Muscle layer of colon (tissue), 2 donors: ENCODE data around the gene TNK2.
"Not testable (repeated sequence)": the region's sequence is repeated elsewhere in the genome, so short reads cannot be mapped to it uniquely, and the experiment has no call there.

ENCODE experiments used
- H3K27ac ChIP-seq: one replicate; pipeline ENCODE4 v1.7.0; 2013; ENCODE audit warnings: low read depth, mild to moderate bottlenecking, low read length, moderate library complexity
- H3K27me3 ChIP-seq, 2 donors: one replicate each; pipeline ENCODE4 v1.7.0; 2013; ENCODE audit warnings: low read length in 2 of 2, mild to moderate bottlenecking in 2 of 2; ENCODE audit not compliant: insufficient read depth in 2 of 2, control insufficient read depth in 1 of 2
- H3K36me3 ChIP-seq: one replicate; pipeline ENCODE4 v1.7.0; 2013; ENCODE audit warnings: mild to moderate bottlenecking, low read length; ENCODE audit not compliant: insufficient read depth
- H3K4me1 ChIP-seq: one replicate; pipeline ENCODE4 v1.7.0; 2013; ENCODE audit warnings: mild to moderate bottlenecking, low read length; ENCODE audit not compliant: insufficient read depth
- H3K4me3 ChIP-seq, 2 donors: one replicate each; pipeline ENCODE4 v1.7.0; 2013; ENCODE audit warnings: low read length in 2 of 2, low read depth in 1 of 2, mild to moderate bottlenecking in 1 of 2, moderate library complexity in 1 of 2
- H3K9ac ChIP-seq: one replicate; pipeline ENCODE4 v1.7.0; 2013; ENCODE audit warnings: low read length
- H3K9me3 ChIP-seq: one replicate; pipeline ENCODE4 v1.7.0; 2013; ENCODE audit warnings: mild to moderate bottlenecking, low read length
- donor health status: abdominal sarcoma.
- donor health status: Adenocarcinoma of cecum.

Gene TNK2

GRCh38 chr3:195825191-195825588, 83.2 kb downstream of the TNK2 start:
- Histone ChIP-seq H3K4me1 (no peaks in the 10 kb centered on the region), H3K9ac (no peak overlapping the region), H3K27ac (no peak overlapping the region), H3K27me3 (peaks cover 0 to 5% of the 10 kb centered on the region in 2 donors), H3K36me3 (no peaks in the 10 kb centered on the region), H3K4me3 (no peak overlapping the region), H3K9me3 (no peaks in the 10 kb centered on the region)

DNA sequence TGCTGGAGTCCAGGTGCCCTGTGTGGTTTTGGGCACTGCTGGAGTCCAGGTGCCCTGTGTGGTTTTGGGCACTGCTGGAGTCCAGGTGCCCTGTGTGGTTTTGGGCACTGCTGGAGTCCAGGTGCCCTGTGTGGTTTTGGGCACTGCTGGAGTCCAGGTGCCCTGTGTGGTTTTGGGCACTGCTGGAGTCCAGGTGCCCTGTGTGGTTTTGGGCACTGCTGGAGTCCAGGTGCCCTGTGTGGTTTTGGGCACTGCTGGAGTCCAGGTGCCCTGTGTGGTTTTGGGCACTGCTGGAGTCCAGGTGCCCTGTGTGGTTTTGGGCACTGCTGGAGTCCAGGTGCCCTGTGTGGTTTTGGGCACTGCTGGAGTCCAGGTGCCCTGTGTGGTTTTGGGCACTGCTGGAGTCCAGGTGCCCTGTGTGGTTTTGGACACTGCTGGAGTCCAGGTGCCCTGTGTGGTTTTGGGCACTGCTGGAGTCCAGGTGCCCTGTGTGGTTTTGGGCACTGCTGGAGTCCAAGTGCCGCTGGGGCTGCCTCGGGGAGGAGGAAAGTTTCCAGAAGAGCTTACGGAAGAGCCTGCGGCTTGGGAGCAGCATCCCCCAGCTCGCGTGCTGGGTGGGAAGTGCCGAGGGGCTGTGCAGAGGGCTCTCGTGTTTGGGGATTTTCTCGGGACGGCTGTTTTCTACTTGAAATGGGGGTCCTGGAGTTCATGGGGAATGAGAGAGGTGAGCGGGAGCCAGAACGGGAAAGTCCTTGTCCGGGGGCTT, 83.7 kb downstream of the TNK2 start:
- not testable (repeated sequence) for H3K4me1 ChIP-seq, H3K4me3 ChIP-seq, H3K27ac ChIP-seq, H3K36me3 ChIP-seq, H3K9me3 ChIP-seq, H3K9ac ChIP-seq, H3K27me3 ChIP-seq

- H3K9me3 ChIP-seq = no peaks in the 10 kb centered on the region
- no peaks in the 10 kb centered on the region for H3K4me1 ChIP-seq
- H3K27ac ChIP-seq = no peak overlapping the region
- no peak overlapping the region for H3K9ac ChIP-seq
- H3K4me3 ChIP-seq = no peak overlapping the region
- H3K27me3 ChIP-seq = peaks cover 0 to 5% of the 10 kb centered on the region in 2 donors
- H3K36me3 ChIP-seq = no peaks in the 10 kb centered on the region
Observed at GRCh38 chr3:195823999-195824398, 84.4 kb downstream of the TNK2 start.

DNA sequence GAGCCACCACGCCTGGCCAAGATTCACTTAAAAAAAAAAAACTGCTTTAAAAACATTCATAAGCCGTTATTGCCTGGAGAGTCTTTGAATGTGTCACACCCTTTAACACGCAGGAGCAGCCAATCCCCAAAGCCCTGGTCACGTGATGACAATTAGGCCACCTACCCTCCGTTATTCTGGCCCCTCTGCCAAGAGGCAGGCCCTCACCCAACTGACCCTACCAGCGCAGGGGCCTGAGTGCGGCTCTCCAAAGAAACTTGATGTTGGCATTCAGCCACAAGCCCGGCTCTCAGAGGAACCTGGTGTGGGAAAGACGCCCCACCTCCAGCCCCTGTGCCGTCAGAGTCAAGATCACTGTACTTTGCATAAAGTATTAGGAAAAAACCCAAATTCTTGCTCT, 85.1 kb downstream of the TNK2 start:
- Histone ChIP-seq H3K27me3 (peaks cover 0 to 5% of the 10 kb centered on the region in 2 donors), H3K9me3 (no peaks in the 10 kb centered on the region)

GRCh38 chr3:195822131-195822696, 86.1 kb downstream of the TNK2 start:
- Histone ChIP-seq H3K36me3 (no peaks in the 10 kb centered on the region), H3K27me3 (peaks cover 0 to 5% of the 10 kb centered on the region in 2 donors), H3K27ac (no peak overlapping the region)

More for the DNA sequence above, 85.1 kb downstream of the TNK2 start:
- H3K36me3 ChIP-seq = no peaks in the 10 kb centered on the region
- no peaks in the 10 kb centered on the region for H3K4me1 ChIP-seq
- H3K4me3 ChIP-seq = no peak overlapping the region
- H3K27ac ChIP-seq = no peak overlapping the region
- H3K9ac ChIP-seq = no peak overlapping the region

DNA sequence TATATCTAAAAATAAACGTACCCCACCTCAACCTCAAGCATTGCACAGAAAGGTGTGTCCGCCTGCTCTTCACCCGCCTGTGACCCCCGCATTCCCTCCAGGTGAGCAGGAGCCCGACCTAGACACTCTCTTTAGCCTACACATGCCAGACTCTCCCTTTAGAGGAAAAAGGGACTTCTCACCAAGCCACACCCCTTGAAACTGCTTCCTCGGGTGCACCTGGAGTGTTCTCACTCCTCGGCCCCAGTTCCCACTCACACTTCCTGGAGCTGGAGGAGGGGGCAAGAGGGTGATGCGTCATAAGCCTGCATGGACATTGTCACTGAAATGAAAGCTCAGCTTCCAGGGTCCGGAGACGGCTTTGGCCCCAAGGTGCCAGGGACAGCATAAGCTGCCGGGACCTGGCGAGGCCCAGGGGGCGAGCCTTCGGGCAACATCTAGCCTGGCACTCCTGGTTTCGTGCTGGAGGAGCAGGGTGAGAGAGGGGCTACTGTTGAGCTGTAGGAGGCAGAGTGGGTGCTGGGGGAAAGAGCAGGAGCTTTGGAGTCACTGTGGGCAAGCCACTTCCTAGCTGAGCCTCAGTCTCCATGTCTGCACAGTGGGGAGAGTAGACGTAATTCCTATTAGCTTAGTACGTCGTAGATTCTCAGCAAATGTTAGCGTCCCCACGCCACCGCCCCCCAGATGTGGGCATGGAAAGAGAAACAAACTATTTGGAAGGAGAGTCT, 86.8 kb downstream of the TNK2 start:
- Histone ChIP-seq H3K36me3 (no peaks in the 10 kb centered on the region), H3K9ac (no peak overlapping the region), H3K4me3 (no peak overlapping the region), H3K27ac (no peak overlapping the region), H3K27me3 (peaks cover 0 to 5% of the 10 kb centered on the region in 2 donors), H3K4me1 (no peaks in the 10 kb centered on the region), H3K9me3 (no peaks in the 10 kb centered on the region)

More at GRCh38 chr3:195822131-195822696, 86.1 kb downstream of the TNK2 start:
- Histone ChIP-seq H3K4me3 (no peak overlapping the region), H3K9me3 (no peaks in the 10 kb centered on the region), H3K4me1 (no peaks in the 10 kb centered on the region), H3K9ac (no peak overlapping the region)

DNA sequence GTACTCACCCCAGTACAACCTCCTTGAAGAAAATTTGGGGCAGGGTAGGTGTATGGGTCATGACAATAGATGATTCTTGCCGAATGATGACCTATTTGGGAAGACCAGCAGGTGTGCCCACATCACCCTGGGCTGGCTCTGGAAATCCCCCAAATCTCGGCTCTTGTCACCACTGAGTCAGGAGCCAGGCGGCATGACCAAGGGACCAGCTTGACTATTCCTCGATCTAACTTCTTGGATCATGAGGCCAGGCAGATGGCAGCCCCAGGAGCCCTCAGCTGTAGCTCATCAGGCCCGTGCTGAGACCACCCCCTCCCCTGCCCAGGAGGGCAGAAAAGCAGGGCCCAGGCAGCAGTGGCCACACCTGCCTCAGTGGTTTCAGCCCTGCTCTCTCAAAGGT, 87.5 kb downstream of the TNK2 start:
- Histone ChIP-seq H3K4me1 (no peaks in the 10 kb centered on the region), H3K27me3 (peaks cover 0 to 5% of the 10 kb centered on the region in 2 donors), H3K36me3 (no peaks in the 10 kb centered on the region), H3K9ac (no peak overlapping the region), H3K4me3 (no peak overlapping the region), H3K9me3 (no peaks in the 10 kb centered on the region), H3K27ac (no peak overlapping the region)

DNA sequence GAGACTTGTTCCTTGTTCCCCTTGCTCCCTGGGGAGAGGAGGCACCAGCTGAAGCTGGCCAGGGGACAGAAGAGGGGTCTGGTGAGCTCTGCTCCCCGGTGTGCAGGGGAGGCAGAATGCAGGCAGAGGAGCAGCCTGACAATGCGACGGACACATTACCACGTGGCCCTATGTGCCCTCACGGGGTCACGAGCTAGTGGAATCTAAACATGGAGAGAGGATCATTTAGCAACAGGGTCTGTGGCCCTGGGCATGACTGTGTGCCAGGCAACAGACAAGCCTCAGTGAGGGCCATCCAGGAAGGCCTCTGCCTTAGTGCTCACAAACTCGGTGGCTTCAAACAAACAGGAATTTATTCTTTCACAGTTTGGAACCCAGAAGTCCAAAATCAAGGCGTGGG, 88.2 kb downstream of the TNK2 start:
- Histone ChIP-seq H3K9me3 (no peaks in the 10 kb centered on the region), H3K27me3 (peaks cover 0 to 5% of the 10 kb centered on the region in 2 donors), H3K9ac (no peak overlapping the region), H3K27ac (no peak overlapping the region), H3K4me1 (no peaks in the 10 kb centered on the region), H3K4me3 (no peak overlapping the region), H3K36me3 (no peaks in the 10 kb centered on the region)

DNA sequence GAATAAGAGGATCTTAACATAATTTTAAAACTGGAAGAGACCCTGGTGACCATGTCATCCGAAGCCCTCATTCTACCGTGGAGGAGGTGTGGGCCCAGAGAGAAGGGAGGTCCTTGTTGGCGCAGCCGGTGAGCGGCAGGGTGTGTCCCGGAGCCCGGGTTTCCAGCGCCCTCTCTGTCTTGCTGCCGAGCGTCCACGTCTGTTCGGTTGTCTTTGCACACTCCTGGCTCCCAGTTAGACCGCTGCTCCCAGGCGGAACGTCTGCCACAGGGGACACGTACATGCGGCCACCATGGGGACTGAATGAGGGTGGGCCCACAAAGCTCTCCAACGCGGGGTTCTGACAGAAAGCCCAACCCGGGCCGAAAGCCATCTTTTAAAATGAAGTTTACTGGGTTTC, 90.0 kb downstream of the TNK2 start:
- no peak overlapping the region for H3K9ac ChIP-seq
- no peaks in the 10 kb centered on the region for H3K4me1 ChIP-seq
- no peaks in the 10 kb centered on the region for H3K36me3 ChIP-seq
- H3K27ac ChIP-seq = no peak overlapping the region
- H3K27me3 ChIP-seq = no peaks in the 10 kb centered on the region
- H3K4me3 ChIP-seq = no peak overlapping the region
- no peaks in the 10 kb centered on the region for H3K9me3 ChIP-seq

DNA sequence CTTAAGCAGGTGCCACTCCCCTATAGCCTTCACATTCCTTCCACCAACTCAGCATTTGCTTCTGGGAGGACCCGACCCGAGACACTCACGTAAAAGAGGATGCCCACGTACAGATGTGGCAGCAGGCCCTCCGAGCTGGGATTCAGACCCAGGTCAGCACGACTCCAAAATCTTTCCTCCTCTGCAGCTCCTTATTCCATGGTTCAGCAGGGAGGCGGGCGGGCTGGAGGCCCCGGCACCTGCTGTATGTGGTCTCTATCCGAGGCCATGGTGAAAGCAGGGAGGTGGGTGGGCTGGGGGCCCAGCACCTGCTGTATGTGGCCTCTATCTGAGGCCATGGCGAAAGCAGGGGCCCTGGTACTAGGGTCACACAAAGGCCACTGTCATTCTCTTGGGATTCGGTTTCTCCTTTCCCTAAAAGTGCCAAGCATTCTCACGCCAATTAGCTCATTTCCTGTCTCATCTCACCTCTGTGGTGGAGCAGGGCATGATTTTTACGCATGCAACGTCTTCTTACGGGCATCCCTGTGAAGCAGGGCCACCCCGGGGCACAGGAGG, 90.7 kb downstream of the TNK2 start:
- H3K4me1 ChIP-seq = no peaks in the 10 kb centered on the region
- no peaks in the 10 kb centered on the region for H3K27me3 ChIP-seq

GRCh38 chr3:195816276-195816913, 92.0 kb downstream of the TNK2 start:
- not testable (repeated sequence) for H3K9ac ChIP-seq, H3K4me1 ChIP-seq, H3K4me3 ChIP-seq, H3K27ac ChIP-seq, H3K9me3 ChIP-seq, H3K36me3 ChIP-seq
- peaks cover 0 to 10% of the 10 kb centered on the region in 2 donors for H3K27me3 ChIP-seq

More for the DNA sequence above, 90.7 kb downstream of the TNK2 start:
- Histone ChIP-seq H3K9ac (no peak overlapping the region), H3K27ac (no peak overlapping the region), H3K4me3 (no peak overlapping the region), H3K9me3 (no peaks in the 10 kb centered on the region), H3K36me3 (no peaks in the 10 kb centered on the region)
